NCI-H748 treated with DMSO at 0.1 percent for 48 hours (cell line): ENCODE measurements around the gene FXYD4.

Source experiments
- DNase-seq: peaks from one replicate; lab custom pipeline; 2025; lab: John Stamatoyannopoulos, UW

FXYD4 gene

DNA sequence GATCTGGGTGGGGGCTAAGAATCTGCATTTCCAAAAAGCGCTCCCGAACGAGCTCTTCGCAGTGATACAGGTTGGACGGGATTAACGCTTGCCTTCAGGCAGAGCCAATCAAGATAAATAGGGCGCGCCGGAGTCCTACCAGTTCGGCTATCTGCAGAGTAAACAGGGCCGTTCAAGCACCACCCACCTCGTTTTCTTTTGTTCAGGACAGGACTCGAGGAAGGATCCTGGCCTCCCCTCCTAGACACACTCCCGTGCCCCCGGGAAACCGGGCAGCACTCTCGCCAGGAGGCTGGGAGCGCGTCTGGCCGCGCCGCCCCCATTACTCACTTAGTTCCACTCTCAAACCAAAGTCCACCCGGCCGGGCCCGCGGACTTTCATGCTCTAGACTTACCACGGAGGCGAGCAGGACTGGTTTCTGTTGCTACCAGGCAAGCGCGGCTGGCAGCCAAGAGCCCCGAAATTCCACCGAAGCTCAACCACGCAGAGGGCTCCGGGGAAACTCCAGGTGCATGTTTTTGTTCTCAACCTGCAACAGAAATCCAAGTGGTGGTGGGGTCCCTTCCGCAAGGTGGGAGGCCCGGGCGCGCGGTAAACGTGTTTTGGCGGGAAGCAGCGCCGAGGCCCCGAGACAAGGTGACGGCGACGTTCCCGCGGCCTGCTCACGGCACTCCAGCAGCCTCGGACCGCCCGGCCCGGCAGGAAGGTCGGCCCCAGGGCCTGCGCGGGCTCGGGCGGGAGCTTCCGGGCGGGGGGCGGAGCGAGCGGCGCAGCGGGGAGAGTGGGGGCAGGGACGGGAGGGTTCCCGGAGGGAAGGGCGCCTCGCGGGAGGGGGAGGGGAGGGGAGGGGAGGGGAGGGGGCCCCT lies 24.9 kb downstream of the FXYD4 start:
- peak; percentile 64 for DNase-seq

DNA sequence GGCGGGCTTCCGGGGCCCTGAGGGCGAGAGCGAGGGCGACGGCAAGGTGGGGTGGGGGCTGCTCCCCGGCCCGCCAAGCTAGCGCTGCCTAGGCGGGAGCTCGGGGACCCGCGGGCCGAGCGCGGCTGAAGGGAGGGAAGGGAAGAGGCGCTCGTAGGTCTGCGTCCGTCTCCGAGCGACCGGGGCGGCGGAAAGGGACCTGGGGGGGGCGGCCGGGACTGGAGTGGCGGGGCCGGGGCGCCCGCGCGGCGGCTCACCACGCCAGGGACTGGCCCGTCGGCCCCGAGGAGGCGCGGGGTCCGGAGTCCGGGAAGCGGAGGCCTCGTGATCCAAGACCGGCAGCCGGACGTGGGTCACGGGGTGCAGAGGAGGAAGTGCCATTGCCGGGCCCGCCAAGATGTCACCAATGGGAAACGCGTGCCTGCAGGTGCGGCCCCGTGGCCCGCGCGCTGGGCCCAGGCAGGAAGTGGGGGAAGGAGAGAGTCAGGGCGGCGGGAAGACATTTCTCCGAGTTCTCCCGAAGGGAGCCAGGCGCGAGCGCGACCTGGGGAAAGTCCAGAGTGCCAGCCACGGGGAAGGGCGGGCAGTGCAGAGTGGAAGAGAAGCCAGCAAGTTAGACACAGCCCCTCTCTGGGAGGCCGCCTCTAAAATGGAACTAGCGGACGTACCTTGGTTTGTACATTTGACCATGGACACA lies 25.6 kb downstream of the FXYD4 start:
- DNase-seq = peak; percentile 52

DNA sequence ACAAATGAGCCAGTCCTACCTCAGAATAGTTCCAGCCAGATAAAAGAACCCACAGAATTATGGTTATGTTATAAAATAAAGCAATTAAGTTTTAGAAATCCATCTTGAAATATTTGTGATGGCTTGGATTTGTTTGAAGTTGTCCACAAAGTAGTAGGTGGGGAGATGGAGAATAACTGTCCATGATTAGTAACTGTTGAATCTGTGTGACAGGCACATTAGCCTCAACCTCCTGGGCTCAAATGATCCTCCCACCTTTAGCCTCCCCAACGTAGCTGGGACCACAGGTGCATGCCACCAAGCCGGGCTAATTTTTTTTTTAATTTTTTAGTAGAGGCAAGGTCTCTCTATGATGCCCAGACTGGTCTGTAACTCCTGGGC lies 27.5 kb downstream of the FXYD4 start:
- DNase-seq = no peak

DNA sequence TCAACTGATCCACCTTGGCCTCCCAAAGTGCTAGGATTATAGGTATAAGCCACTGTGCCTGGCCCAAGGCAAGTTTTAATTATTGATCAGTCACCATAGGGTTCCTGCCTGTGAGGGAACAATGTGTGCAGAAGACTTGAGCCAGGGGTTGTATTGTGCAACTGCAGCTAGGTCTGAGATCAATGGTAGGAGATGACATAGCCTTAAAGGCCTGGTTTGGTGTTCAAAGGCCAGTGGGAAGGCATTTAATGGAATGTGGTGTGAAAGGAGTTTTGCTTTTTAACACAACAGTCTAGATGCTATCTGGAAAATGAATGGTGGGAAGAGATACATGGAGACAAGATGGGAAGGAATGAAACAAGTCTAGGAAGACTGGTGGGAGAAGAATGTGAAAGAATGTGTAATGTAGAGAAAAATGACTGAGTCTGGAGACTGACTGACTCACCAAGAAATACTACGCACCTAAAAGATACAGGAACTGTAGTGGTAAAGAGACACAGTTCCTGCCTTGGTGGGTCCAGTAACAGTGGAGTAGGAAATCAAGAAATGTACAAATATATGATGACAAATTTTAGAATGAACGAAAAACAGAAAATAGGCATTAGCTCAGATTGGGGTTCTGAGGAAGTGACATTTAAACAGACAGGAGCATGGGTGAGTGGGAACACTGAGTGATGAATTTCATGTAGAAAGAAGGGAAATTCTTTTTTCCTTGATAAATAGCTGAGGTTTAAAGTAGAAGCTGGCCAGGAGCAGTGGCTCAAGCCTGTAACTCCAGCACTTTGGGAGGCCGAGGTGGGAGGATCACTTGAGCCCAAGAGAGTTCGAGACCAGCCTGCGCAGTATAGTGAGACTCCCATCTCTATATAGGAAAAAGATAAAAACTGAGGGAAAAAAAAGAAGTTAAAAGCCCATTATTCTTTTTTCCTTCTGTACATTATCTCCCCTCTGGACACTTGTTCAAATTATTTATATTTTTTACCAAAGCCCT lies 28.2 kb downstream of the FXYD4 start:
- DNase-seq = no peak

DNA sequence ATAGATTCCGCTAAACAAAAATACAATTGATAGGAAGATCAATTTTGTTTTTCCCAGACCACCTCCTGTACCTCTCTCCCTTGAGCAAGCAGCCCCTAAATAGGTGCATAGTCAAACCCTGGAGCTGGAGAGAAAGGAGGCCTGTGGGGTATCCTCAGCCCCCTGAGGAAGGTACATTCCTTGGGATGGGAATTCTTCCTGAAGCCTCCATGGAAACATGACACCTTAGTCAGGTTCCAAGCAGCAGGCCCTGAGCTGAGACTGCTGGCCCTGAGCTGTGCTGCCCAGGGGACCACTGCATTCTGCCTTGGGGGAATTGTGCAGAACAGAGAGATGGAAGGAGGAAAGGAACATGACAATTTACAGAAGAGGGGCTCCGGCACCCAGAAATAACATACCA lies 30.2 kb downstream of the FXYD4 start:
- DNase-seq = no peak

DNA sequence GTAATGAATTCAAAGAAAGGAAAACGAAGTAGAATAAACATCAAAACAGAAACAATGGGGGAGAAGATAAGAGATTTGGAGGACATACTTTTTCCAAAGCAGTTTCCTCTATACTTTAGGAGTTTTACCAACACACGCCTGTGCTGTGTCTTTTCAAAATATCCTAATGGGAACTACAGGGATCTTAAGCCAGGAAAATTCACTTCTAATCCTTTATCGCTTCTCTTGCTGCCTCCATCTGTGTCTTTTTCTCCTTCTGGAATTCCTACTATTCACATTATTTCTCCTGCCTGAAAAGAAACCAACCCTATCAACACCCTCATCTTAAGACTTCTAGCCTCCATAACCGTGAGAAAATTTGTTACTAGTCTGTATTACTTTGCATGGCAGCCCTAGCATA lies 30.7 kb downstream of the FXYD4 start:
- no peak for DNase-seq

DNA sequence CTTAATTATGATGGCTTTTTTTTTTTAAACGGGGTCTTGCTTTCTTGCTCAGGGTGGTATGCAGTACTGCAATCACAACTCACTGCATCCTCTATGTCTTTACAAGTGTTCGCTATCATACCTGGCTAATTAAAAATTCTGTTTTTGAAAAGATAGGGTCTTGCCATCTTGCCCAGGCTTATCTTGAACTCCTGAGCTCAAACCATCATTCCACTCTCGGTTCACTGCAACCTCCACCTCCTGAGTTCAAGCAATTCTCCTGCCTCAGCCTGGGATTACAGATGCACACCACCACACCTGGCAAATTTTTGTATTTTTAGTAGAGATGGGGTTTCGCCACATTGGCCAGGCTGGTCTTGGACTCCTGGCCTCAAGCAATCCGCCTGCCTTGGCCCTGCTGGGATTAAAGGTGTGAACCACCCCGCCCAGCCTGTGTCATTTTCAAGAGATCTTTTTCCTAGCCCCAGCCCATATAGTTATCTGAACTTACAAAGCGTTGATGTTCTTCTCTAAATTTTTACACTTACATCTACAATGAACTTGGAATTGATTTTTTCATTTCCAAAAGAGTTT lies 31.5 kb downstream of the FXYD4 start:
- DNase-seq = no peak

DNA sequence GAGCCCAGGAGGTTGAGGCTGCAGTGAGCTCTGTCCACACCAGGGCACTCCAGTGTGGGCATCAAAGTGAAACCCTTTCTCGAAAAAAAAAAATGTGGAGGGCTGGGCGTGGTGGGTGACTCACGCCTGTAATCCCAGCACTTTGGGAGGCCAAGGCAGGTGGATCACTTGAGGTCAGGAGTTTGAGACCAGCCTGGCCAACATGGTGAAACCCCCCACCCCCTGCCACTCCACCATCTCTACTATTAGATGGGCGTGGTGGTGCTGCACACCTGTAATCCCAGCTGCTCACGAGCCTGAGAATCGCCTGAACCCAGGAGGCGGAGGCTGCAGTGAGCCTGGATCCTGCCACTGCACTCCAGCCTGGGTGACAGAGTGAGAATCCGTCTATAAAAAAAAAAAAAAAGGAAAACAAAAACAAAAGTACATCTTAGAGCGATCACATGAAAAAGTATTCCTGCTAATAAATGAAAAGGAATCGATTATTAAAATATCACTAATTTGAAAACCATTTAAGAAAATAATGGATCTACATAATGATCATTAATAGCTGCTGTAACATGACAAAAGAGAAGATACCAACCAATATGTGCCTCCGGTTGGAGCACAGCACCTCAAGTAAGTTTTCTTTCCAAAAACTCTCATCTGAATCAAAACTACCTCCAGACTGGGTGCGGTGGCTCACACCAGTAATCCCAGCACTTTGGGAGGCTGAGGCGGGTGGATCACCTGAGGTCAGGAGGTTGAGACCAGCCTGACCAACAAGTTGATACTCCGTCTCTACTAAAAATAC lies 32.7 kb downstream of the FXYD4 start:
- DNase-seq = no peak

DNA sequence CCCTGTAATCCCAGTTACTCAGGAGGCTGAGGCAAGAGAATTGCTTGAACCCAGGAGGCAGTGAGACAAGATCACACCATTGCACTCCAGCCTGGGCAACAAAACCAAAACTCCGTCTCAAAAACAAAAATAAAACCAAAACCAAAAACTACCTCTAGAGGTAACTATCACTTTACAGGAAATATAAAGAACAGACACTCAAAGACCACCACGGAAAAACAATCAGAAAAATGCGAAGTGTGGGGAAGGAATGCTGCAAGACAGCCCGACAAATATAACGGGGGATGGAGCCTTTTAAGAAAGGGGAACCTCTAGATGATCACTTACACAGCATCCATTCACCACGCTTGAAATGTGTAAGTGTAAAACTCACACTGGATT lies 33.3 kb downstream of the FXYD4 start:
- no peak for DNase-seq

DNA sequence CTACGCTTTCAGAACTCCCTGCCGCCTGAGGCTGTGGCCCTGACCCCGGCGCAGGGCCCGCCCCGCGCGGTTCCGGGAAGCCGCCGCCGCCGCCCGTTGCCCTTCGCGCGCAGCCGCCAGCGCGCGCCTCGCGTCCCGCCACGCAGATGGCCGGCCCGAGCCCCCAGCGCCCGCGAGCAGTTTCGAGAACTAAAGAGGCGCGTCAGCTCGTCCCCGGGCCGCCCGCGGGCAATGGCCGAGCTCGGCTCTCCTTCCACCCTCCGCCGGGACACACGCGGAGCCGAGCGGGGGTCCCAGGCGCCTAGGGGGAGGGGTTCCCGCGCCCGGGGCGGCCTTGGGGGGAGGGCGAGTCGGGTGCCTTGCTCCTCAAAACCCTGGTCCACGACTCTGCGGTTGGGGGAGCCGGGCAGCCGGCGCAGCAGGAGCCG lies 35.7 kb downstream of the FXYD4 start:
- DNase-seq = no peak

DNA sequence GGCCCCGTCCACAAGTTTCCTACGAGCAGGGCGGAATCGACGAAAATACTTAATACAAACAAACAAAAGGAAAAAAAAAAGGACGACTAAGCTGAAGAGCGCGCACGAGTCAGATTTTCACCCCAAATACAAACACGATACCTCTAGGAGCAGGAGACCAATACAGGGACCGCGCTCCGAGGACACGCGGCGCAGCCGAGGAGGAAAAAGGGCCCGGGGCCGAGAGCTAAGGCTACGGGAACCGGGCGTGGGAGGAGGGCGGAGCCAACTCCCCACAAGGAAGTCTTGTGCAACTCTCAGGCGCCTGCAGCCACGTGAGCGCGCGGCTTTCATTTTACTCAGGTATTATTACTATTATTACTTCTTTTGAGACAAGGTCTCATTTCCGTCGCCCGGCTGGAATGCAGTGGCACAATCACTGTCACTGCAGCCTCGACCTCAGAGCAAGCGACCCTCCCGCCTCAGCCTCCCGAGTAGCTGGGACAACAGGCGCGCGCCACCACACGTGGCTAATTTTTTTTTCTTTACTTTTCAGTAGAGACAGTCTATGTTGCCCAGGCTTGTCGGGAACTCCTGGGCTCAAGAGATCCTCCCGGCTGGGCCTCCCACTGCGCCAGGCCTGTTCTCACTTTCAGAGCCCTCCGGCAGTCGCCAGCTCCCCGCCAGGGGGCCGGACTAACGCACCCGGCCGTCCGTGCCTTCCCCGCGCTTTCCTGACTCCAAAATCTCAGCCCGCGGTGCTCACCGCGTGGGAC lies 36.3 kb downstream of the FXYD4 start:
- peak; percentile 47 for DNase-seq

DNA sequence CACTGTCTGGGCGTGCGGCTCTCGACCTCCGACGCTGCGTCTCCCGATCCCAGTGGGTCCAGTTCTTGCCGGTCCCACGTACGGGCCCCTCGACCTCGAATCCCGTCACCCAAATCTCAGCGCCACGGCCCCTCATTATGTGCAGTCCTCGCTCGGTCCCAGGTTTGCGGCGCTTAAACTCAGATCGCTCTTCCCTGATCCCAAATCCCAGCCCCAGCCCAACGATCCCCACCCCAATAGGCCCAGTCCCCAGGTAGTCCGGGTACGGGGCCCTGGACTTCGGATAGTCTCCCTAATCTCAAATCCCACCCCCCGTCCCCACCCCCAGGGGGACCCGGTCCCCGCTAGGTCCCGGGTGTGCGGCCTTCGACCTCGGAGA lies 36.9 kb downstream of the FXYD4 start:
- DNase-seq = no peak

DNA sequence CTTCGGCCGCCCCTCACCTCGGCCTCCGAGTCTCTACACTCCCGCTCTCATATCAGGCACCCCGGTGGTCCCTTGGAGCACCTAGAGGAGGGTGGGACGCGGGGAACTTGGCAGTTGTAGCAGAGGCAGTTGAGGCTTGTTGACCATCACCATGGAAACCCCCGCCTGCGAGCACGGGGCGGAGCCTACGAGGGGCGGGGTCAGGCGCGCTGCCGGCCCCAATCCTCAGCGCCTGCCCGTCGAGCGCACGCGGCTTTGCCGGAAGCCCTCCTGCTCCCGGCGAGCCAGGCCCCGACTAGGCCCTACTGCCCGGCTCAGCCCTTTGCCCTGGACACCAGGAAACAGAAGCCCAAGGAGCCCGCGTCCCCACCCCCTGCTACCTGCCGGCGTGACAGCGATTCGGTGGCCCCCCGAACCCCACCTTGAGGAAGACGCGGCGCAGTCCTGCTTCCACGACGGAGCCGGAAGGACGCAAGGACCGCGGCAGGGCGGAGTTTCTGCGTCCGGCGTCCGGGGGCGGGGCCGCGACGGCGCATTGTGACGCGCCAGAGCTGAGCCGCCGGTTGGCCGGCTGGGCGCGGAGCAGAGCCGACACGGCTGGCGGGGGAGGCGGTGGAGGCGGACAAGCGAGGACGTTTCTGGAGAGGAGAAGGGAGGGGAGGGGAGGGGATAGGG lies 37.4 kb downstream of the FXYD4 start, which contains the start of gene HNRNPF:
HNRNPF (minus strand) TSS at position 477 of the 675 bp plus-strand sequence. CDS start 21,302 bp downstream, outside the sequence.
- DNase-seq = peak; percentile 65

DNA sequence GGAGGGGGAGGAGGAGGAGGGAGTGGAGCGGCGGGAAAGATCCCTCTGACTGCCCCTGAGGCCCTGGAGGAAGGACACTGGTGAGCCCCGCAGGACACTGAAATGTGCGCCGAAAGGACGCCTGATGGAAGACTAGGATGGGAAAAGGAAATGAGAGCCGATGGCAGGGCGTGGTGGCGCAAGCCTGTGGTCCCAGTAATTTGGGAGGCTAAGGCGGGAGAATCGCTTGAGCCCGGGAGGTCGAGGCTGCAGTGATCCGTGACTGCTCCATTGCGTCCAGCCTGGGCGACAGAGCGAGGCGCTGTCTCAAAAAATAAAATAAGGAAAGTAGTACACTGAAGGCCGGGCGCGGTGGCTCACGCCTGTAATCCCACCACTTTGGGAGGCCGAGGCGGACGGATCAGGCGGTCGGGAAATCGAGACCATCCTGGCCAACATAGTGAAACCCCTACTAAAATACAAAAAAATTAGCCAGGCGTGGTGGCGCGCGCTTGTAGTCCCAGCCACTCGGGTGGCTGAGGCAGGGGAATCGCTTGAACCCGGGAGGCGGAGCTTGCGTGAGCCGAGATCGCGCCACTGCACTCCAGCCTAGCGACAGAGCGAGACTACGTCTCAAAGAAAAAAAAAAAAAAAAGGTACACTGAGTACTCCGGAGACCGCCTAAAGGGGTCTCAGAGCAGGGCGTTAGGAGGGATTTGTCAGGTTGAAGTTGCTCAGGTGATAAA lies 38.1 kb downstream of the FXYD4 start:
- no peak for DNase-seq

DNA sequence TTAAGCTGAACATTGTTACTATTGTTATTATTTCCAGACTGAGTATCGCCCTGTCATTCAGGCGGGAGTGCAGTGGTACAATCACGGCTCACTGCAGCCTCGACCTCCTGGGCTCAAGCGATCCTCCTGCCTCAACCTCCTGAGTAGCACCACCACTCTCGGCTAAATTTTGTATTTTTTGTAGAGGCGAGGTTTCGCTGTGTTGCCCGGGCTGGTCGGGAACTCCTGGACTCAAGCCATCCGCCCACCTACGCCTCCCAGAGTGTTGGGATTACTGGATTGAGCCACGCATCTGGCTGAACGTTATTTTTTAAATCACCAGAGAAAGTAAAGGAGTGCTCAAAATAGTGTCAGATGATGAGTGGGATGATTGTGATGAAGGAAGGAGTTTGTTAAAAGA lies 38.9 kb downstream of the FXYD4 start:
- no peak for DNase-seq

DNA sequence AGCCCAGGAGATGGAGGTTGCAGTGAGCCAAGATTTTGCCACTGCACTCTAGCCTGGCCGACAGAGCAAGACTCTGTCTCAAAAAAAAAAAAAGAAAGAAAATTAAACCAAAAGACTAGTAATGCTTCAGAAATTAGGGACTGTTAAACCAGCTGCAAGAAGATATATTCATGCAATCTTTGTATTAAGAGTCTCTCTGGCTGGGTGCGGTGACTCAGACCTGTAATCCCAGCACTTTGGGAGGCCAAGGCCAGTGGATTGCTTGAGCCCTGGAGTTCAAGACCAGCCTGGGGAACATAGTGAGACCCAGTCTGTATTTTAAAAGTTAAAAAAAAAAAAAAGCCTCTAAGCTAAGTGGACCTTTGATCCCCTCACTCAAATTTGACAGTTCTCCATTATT lies 40.1 kb downstream of the FXYD4 start:
- no peak for DNase-seq

DNA sequence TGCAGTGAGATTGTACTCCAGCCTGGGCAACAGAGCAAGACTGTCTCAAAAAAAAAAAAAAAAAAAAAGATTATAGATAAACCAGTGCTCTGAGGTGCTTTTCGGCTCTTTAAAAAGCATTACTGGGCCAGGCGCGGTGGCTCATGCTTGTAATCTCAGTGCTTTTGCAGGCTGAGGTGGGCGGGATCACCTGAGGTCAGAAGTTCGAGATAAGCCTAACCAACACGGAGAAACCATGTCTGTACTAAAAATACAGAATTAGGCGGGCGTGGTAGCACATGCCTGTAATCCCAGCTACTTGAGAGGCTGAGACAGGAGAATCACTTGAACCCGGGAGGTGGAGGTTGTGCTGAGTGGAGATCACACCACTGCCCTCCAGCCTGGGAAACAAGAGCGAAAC lies 44.1 kb downstream of the FXYD4 start:
- DNase-seq = no peak

DNA sequence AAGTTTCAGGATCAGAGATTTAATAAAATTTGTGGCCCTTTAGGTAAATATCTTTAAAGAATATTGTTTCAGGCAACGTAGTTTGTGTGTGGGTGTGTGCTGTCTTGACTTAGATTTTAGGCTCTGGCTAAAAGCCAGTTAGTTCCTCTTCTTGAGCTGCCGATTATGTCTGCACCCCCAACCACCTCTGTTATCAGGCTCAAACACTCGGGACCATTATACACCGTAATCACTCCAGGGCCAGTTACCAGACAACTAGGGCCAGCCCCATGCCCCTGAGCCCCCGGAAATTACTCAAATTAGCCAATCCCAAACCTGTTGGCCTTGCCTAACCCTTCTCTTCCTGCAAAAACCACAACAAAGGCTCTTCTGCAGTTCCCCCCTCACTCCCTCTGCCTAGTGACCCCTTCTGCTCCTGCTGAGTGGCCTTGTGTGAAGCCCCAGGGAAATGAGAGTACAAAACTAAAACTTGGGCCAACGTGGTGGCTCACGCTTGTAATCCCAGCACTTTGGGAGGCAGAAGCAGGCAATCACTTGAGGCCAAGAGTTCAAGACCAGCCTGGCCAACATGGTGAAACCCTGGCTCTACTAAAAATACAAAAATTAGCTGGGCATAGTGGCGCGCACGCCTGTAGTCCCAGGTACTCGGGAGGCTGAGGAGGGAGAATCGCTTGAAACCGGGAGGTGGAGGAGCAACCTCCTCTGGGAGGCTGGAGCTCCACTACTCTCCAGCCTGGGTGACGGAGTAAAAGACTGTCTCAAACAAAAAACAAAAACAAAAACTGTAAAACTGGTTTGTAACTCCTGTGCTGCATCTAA lies 46.7 kb downstream of the FXYD4 start:
- no peak for DNase-seq
